Chondrocyte (in vitro differentiated cells): Measurements from ENCODE around the gene LRRC75B. TPM values are rescaled to one million over a fixed set of nuclear protein-coding genes. Genes with fewer than 3 reads are reported as not detected.
"Not testable (repeated sequence)": the region's sequence is repeated elsewhere in the genome, so short reads cannot be mapped to it uniquely, and the experiment has no call there.

Source experiments
- DNase-seq: peaks from one replicate; pipeline ENCODE4 v3.0.0; 2021; ENCODE audit warnings: mixed read lengths, low spot score
- H3K27ac Mint-ChIP-seq: one replicate; pipeline ENCODE4 v1.8.0; 2021; ENCODE audit warnings: mild to moderate bottlenecking, moderate library complexity, mixed read lengths; ENCODE audit not compliant: unreplicated experiment
- H3K27me3 Mint-ChIP-seq: 2 replicates; pipeline ENCODE4 v1.8.0; 2021; ENCODE audit warnings: low read depth, mixed read lengths
- H3K36me3 Mint-ChIP-seq: 2 replicates; pipeline ENCODE4 v1.8.0; 2021; ENCODE audit warnings: low read depth, mixed read lengths
- H3K4me1 Mint-ChIP-seq: 2 replicates; pipeline ENCODE4 v1.8.0; 2021; ENCODE audit warnings: low read depth, mild to moderate bottlenecking, mixed read lengths
- H3K4me3 Mint-ChIP-seq: one replicate; pipeline ENCODE4 v1.8.0; 2021; ENCODE audit warnings: mild to moderate bottlenecking, moderate library complexity, mixed read lengths; ENCODE audit not compliant: unreplicated experiment
- H3K9me3 Mint-ChIP-seq: 2 replicates; pipeline ENCODE4 v1.8.0; 2021; ENCODE audit warnings: low read depth, mixed read lengths
- CTCF ChIP-seq: fragments of 200-600 bp; sonication (generic); IDR thresholded peaks from 2 replicates; pipeline ENCODE4 v1.5.0; 2021; ENCODE audit warnings: antibody characterized with exemption, mild to moderate bottlenecking, moderate library complexity
- total RNA-seq: library from RNA; stranded (reverse); gene quantifications from 3 replicates; pipeline ENCODE4 v1.2.1, GENCODE V29; 2021

The LRRC75B gene
- total RNA-seq, 1 donor from 2014 or later, result 8.6 TPM

- not testable (repeated sequence) for H3K36me3 Mint-ChIP-seq, H3K27me3 Mint-ChIP-seq, H3K9me3 Mint-ChIP-seq, DNase-seq, H3K27ac Mint-ChIP-seq, H3K4me3 Mint-ChIP-seq
- TF ChIP-seq CTCF, result peak; percentile 58
- H3K4me1 Mint-ChIP-seq, result peaks cover 10% of the 10 kb centered on the region
Measured at GRCh38 chr22:24603770-24604629, 11.1 kb upstream of the LRRC75B start.

GRCh38 chr22:24602847-24603769, 10.2 kb upstream of the LRRC75B start, which contains the start of gene GGT1:
Gene GGT1, plus strand, starts transcription at chr22:24603193. Its CDS starts 7,889 bp downstream, at chr22:24611082.
- H3K36me3 Mint-ChIP-seq, H3K27ac Mint-ChIP-seq, DNase-seq, H3K9me3 Mint-ChIP-seq, H3K4me3 Mint-ChIP-seq, H3K27me3 Mint-ChIP-seq: not testable (repeated sequence)
- peaks cover 10% of the 10 kb centered on the region for H3K4me1 Mint-ChIP-seq

GRCh38 chr22:24602105-24602749, 9.4 kb upstream of the LRRC75B start:
- H3K36me3 Mint-ChIP-seq, DNase-seq, H3K27me3 Mint-ChIP-seq, H3K9me3 Mint-ChIP-seq, H3K4me3 Mint-ChIP-seq, H3K27ac Mint-ChIP-seq: not testable (repeated sequence)
- H3K4me1 Mint-ChIP-seq, result peaks cover 10% of the 10 kb centered on the region

- no peaks in the 10 kb centered on the region for H3K9me3 Mint-ChIP-seq
- H3K27ac Mint-ChIP-seq, result no peak overlapping the region
- H3K4me1 Mint-ChIP-seq, result peaks cover 10% of the 10 kb centered on the region
- DNase-seq, result no peak
- no peaks in the 10 kb centered on the region for H3K36me3 Mint-ChIP-seq
- no peaks in the 10 kb centered on the region for H3K27me3 Mint-ChIP-seq
- no peak overlapping the region for H3K4me3 Mint-ChIP-seq
- no peak for TF ChIP-seq CTCF
Measured at GRCh38 chr22:24601217-24602104, 8.6 kb upstream of the LRRC75B start.

GRCh38 chr22:24599958-24600715, 7.3 kb upstream of the LRRC75B start:
- H3K4me3 Mint-ChIP-seq, H3K9me3 Mint-ChIP-seq, H3K27me3 Mint-ChIP-seq, H3K36me3 Mint-ChIP-seq, DNase-seq, H3K27ac Mint-ChIP-seq: not testable (repeated sequence)
- peaks cover 10% of the 10 kb centered on the region for H3K4me1 Mint-ChIP-seq
